H9 (cell line): ENCODE data around the gene MYLK. TPM values are rescaled to one million over a fixed set of nuclear protein-coding genes. Genes with fewer than 3 reads are reported as not detected.

Experiments
- DNase-seq: peaks from one replicate; pipeline ENCODE4 v3.0.0-alpha.2; 2017
- H2AFZ ChIP-seq: one replicate; pipeline ENCODE4 v1.6.1; 2013; ENCODE audit warnings: mild to moderate bottlenecking, low read length, control low read depth, moderate library complexity
- H2AK5ac ChIP-seq: 2 replicates; pipeline ENCODE4 v1.6.1; 2013; ENCODE audit warnings: low read length, control low read depth, mixed read lengths; ENCODE audit not compliant: insufficient read length
- H2BK120ac ChIP-seq: one replicate; pipeline ENCODE4 v1.6.1; 2013; ENCODE audit warnings: low read depth, mild to moderate bottlenecking, low read length, control low read depth, inconsistent platforms; ENCODE audit not compliant: poor library complexity, severe bottlenecking
- H2BK12ac ChIP-seq: 2 replicates; pipeline ENCODE4 v1.6.1; 2013; ENCODE audit warnings: low read length, control low read depth, mixed read lengths, low read depth; ENCODE audit not compliant: insufficient read length
- H2BK15ac ChIP-seq: 2 replicates; pipeline ENCODE4 v1.6.1; 2013; ENCODE audit warnings: low read depth, low read length, control low read depth
- H2BK20ac ChIP-seq: one replicate; pipeline ENCODE4 v1.6.1; 2013; ENCODE audit warnings: low read depth, mild to moderate bottlenecking, low read length, control low read depth, inconsistent platforms; ENCODE audit not compliant: poor library complexity, severe bottlenecking
- H2BK5ac ChIP-seq: 2 replicates; pipeline ENCODE4 v1.6.1; 2013; ENCODE audit warnings: low read length, control low read depth, mixed read lengths; ENCODE audit not compliant: insufficient read length
- H3K14ac ChIP-seq: 2 replicates; pipeline ENCODE4 v1.6.1; 2013; ENCODE audit warnings: low read length, control low read depth; ENCODE audit not compliant: insufficient read depth
- H3K18ac ChIP-seq: 2 replicates; pipeline ENCODE4 v1.6.1; 2013; ENCODE audit warnings: low read depth, mild to moderate bottlenecking, mixed read lengths, low read length, control low read depth; ENCODE audit not compliant: insufficient read length
- H3K23ac ChIP-seq: 2 replicates; pipeline ENCODE4 v1.6.1; 2013; ENCODE audit warnings: low read length, control low read depth, mixed read lengths, low read depth; ENCODE audit not compliant: insufficient read length
- H3K23me2 ChIP-seq: 2 replicates; pipeline ENCODE4 v1.6.1; 2013; ENCODE audit warnings: low read depth, mild to moderate bottlenecking, mixed read lengths, low read length, control low read depth; ENCODE audit not compliant: insufficient read length, poor library complexity, severe bottlenecking
- H3K27ac ChIP-seq: 2 replicates; pipeline ENCODE4 v1.5.1; 2013; ENCODE audit warnings: low read length, control low read depth, mixed read lengths, low read depth; ENCODE audit not compliant: insufficient read length
- H3K27me3 ChIP-seq: 2 replicates; pipeline ENCODE4 v1.6.1; 2013; ENCODE audit warnings: low read length, control low read depth, inconsistent platforms; ENCODE audit not compliant: insufficient read depth
- H3K4ac ChIP-seq: 2 replicates; pipeline ENCODE4 v1.6.1; 2013; ENCODE audit warnings: low read depth, mild to moderate bottlenecking, control low read depth, inconsistent platforms, low read length, moderate library complexity
- H3K4me1 ChIP-seq: 2 replicates; pipeline ENCODE4 v1.6.1; 2013; ENCODE audit warnings: low read length, control low read depth, inconsistent platforms; ENCODE audit not compliant: insufficient read depth
- H3K4me2 ChIP-seq: 2 replicates; pipeline ENCODE4 v1.6.1; 2013; ENCODE audit warnings: low read length, control low read depth, mixed read lengths; ENCODE audit not compliant: insufficient read length, insufficient read depth
- H3K56ac ChIP-seq: 2 replicates; pipeline ENCODE4 v1.6.1; 2013; ENCODE audit warnings: low read depth, mild to moderate bottlenecking, mixed read lengths, low read length, control low read depth; ENCODE audit not compliant: insufficient read length
- H3K79me1 ChIP-seq: 2 replicates; pipeline ENCODE4 v1.6.1; 2013; ENCODE audit warnings: low read depth, mild to moderate bottlenecking, moderate library complexity, low read length, control low read depth, inconsistent platforms; ENCODE audit not compliant: insufficient read depth, poor library complexity, severe bottlenecking
- H3K79me2 ChIP-seq: 2 replicates; pipeline ENCODE4 v1.6.1; 2013; ENCODE audit warnings: low read length, control low read depth, inconsistent platforms; ENCODE audit not compliant: insufficient read depth
- H3K9ac ChIP-seq: 2 replicates; pipeline ENCODE4 v1.6.1; 2013; ENCODE audit warnings: low read length, control low read depth, mixed read lengths; ENCODE audit not compliant: insufficient read length; ENCODE audit errors: extremely low read depth
- H3K9me3 ChIP-seq: one replicate; pipeline ENCODE4 v1.6.1; 2013; ENCODE audit warnings: low read depth, low read length, inconsistent platforms; ENCODE audit not compliant: control insufficient read depth
- H3T11ph ChIP-seq: one replicate; pipeline ENCODE4 v1.6.1; 2013; ENCODE audit warnings: mild to moderate bottlenecking, low read length, control low read depth, inconsistent platforms
- H4K20me1 ChIP-seq: one replicate; pipeline ENCODE4 v1.6.1; 2013; ENCODE audit not compliant: control insufficient read depth, insufficient read length, insufficient read depth
- H4K5ac ChIP-seq: 2 replicates; pipeline ENCODE4 v1.6.1; 2013; ENCODE audit warnings: low read depth, mild to moderate bottlenecking, mixed read lengths, low read length, control low read depth; ENCODE audit not compliant: insufficient read length
- H4K8ac ChIP-seq: replicated peaks from 2 replicates; pipeline ENCODE4 v1.6.1; 2013; ENCODE audit warnings: low read length, control low read depth, mixed read lengths, low read depth; ENCODE audit not compliant: insufficient read length
- H4K91ac ChIP-seq: 2 replicates; pipeline ENCODE4 v1.6.1; 2013; ENCODE audit warnings: low read depth, mild to moderate bottlenecking, moderate library complexity, mixed read lengths, low read length, control low read depth; ENCODE audit not compliant: insufficient read length
- H3K27ac Mint-ChIP-seq, 3 experiments: 2 replicates in 2 of 3; 3 replicates in 1 of 3; pipeline ENCODE4 v1.8.0; 2020 to 2021; ENCODE audit warnings: mixed read lengths in 3 of 3, mild to moderate bottlenecking in 1 of 3, moderate library complexity in 1 of 3
- H3K27me3 Mint-ChIP-seq: 2 replicates; pipeline ENCODE4 v1.8.0; 2021; ENCODE audit warnings: low read depth, mild to moderate bottlenecking, moderate library complexity, mixed read lengths
- H3K36me3 Mint-ChIP-seq, 3 experiments: 2 replicates in 2 of 3; 3 replicates in 1 of 3; pipeline ENCODE4 v1.8.0; 2020 to 2021; ENCODE audit warnings: low read depth in 3 of 3, mixed read lengths in 3 of 3; ENCODE audit not compliant: insufficient read depth in 1 of 3
- H3K4me1 Mint-ChIP-seq, 2 experiments: 2 replicates each; pipeline ENCODE4 v1.8.0; 2020; ENCODE audit warnings: mixed read lengths in 2 of 2
- H3K4me3 Mint-ChIP-seq, 2 experiments: 2 replicates in 1 of 2; 3 replicates in 1 of 2; pipeline ENCODE4 v1.8.0; 2020 to 2021; ENCODE audit warnings: mild to moderate bottlenecking in 2 of 2, mixed read lengths in 2 of 2, moderate library complexity in 1 of 2
- H3K9me3 Mint-ChIP-seq, 2 experiments: 2 replicates in 1 of 2; 3 replicates in 1 of 2; pipeline ENCODE4 v1.8.0; 2020; ENCODE audit warnings: mild to moderate bottlenecking in 2 of 2, mixed read lengths in 2 of 2, moderate library complexity in 1 of 2
- WGBS: extraction: QIAGEN DNeasy Blood & Tissue Kit; methylation state at CpG from one replicate; pipeline ENCODE4 v1.1.7; 2013; ENCODE audit warnings: missing lambda C conversion rate, low lambda C conversion rate, mixed read lengths; ENCODE audit not compliant: insufficient read length; ENCODE audit errors: extremely low coverage; 5-methylcytosine and 5-hydroxymethylcytosine counted together
- total RNA-seq: library from RNA; stranded (reverse); gene quantifications from 2 replicates; pipeline ENCODE4 v1.2.1, GENCODE V29; 2021
- TF ChIP-seq, protein P1 (sequence below): fragments of 200-600 bp; sonication (generic); conservative IDR thresholded peaks from 3 replicates; pipeline ENCODE4 v1.8.0; 2021; ENCODE audit warnings: antibody characterized with exemption, mild to moderate bottlenecking

Gene MYLK
- total RNA-seq, 1 experiment from 2014 or later: 10.1 TPM

DNA sequence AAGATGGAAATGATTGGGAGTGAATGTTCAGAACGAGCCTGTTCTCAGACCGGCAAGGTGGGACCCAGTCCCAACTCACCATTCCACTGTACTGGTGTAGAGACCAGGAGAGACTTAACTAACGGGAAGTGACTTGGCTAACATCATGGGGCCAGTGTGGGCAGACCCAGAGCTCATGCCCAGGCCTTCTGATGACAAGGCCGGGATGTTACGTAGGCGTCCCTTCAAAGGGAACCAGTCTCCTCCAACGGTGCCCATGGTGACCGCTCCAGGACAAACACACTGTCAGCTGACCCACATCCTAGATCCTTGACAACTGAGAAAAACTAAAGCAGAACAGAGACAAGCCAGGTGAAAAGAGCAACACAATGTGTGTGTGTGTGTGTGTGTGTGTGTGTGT, 170.9 kb downstream of the MYLK start:
- H3K23ac ChIP-seq: no peak overlapping the region
- H3K9ac ChIP-seq: no peak overlapping the region
- no peak overlapping the region for H3K18ac ChIP-seq
- H4K8ac ChIP-seq: no peak overlapping the region
- Mint-ChIP-seq H3K9me3 (no peaks in the 10 kb centered on the region), H3K27me3 (no peaks in the 10 kb centered on the region), H3K4me3 (no peak overlapping the region), H3K27ac (no peak overlapping the region), H3K36me3 (peaks cover 0 to 4% (median 0%) of the 10 kb centered on the region in 3 experiments; a peak in 2 of 7 replicates), H3K4me1 (peaks cover 9 to 10% of the 10 kb centered on the region in 2 experiments)
- TF ChIP-seq, protein P1, sequence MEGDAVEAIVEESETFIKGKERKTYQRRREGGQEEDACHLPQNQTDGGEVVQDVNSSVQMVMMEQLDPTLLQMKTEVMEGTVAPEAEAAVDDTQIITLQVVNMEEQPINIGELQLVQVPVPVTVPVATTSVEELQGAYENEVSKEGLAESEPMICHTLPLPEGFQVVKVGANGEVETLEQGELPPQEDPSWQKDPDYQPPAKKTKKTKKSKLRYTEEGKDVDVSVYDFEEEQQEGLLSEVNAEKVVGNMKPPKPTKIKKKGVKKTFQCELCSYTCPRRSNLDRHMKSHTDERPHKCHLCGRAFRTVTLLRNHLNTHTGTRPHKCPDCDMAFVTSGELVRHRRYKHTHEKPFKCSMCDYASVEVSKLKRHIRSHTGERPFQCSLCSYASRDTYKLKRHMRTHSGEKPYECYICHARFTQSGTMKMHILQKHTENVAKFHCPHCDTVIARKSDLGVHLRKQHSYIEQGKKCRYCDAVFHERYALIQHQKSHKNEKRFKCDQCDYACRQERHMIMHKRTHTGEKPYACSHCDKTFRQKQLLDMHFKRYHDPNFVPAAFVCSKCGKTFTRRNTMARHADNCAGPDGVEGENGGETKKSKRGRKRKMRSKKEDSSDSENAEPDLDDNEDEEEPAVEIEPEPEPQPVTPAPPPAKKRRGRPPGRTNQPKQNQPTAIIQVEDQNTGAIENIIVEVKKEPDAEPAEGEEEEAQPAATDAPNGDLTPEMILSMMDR: no peak
- H3T11ph ChIP-seq: no peak overlapping the region
- H2BK15ac ChIP-seq: no peak overlapping the region
- H3K4me2 ChIP-seq: no peak overlapping the region
- H3K14ac ChIP-seq: no peak overlapping the region
- no peak overlapping the region for H4K91ac ChIP-seq
- no peak overlapping the region for H3K56ac ChIP-seq
- H2BK5ac ChIP-seq: no peak overlapping the region
- H4K5ac ChIP-seq: no peak overlapping the region
- H3K4me1 ChIP-seq: no peaks in the 10 kb centered on the region
- H2BK20ac ChIP-seq: no peak overlapping the region
- no peak overlapping the region for H2AFZ ChIP-seq
- no peaks in the 10 kb centered on the region for H3K79me2 ChIP-seq
- WGBS: no CpG with 5 or more reads among the region's 8 CpGs
- H3K9me3 ChIP-seq: no peaks in the 10 kb centered on the region
- H2AK5ac ChIP-seq: no peak overlapping the region
- H2BK120ac ChIP-seq: no peak overlapping the region
- no peaks in the 10 kb centered on the region for H3K27me3 ChIP-seq
- no peak for DNase-seq
- no peak overlapping the region for H3K4ac ChIP-seq
- no peaks in the 10 kb centered on the region for H3K23me2 ChIP-seq
- H3K27ac ChIP-seq: no peak overlapping the region
- no peak overlapping the region for H2BK12ac ChIP-seq
- H4K20me1 ChIP-seq: no peaks in the 10 kb centered on the region
- H3K79me1 ChIP-seq: no peaks in the 10 kb centered on the region
